CD14-positive monocyte (primary cell): ENCODE measurements around the gene SIGLEC7. TPM values are rescaled to one million over a fixed set of nuclear protein-coding genes. Genes with fewer than 3 reads are reported as not detected.

Experiments used
- DNase-seq, 3 donors: peaks; one replicate each; pipeline ENCODE4 v3.0.0-alpha.2; 2011 to 2022
- H2AFZ ChIP-seq: 2 replicates; pipeline ENCODE4 v1.6.0; 2012; ENCODE audit warnings: mild to moderate bottlenecking, low read depth, low read length, inconsistent platforms; ENCODE audit not compliant: insufficient read depth, poor library complexity, severe bottlenecking
- H3K27ac ChIP-seq, 2 donors: 1 replicate in 1 of 2; 2 replicates in 1 of 2; pipeline ENCODE4 v1.5.1; 2012 to 2013; ENCODE audit warnings: low read length in 2 of 2, control low read depth in 1 of 2, inconsistent platforms in 1 of 2, low read depth in 1 of 2, mild to moderate bottlenecking in 1 of 2
- H3K27me3 ChIP-seq, 2 donors: one replicate each; pipeline versions ENCODE4 v1.6.0 to v1.6.1; 2011 to 2013; ENCODE audit warnings: low read length in 2 of 2; ENCODE audit not compliant: control insufficient read depth in 2 of 2, insufficient read depth in 2 of 2
- H3K36me3 ChIP-seq, 2 donors: replicated peaks in 1 of 2; 1 replicate in 1 of 2; 2 replicates in 1 of 2; pipeline versions ENCODE4 v1.5.1 to v1.6.1; 2012 to 2013; ENCODE audit warnings: low read length in 2 of 2, control low read depth in 1 of 2, inconsistent platforms in 1 of 2, mild to moderate bottlenecking in 1 of 2; ENCODE audit not compliant: insufficient read depth in 2 of 2, control insufficient read depth in 1 of 2
- H3K4me1 ChIP-seq, 2 donors: 1 replicate in 1 of 2; 2 replicates in 1 of 2; pipeline versions ENCODE4 v1.5.1 to v1.6.1; 2012 to 2013; ENCODE audit warnings: low read length in 2 of 2, control low read depth in 1 of 2, inconsistent platforms in 1 of 2, mild to moderate bottlenecking in 1 of 2, moderate library complexity in 1 of 2; ENCODE audit not compliant: insufficient read depth in 2 of 2, control insufficient read depth in 1 of 2
- H3K4me2 ChIP-seq: replicated peaks from 2 replicates; pipeline ENCODE3; 2012; ENCODE audit warnings: low read length, moderate library complexity, mild to moderate bottlenecking; ENCODE audit not compliant: poor library complexity, severe bottlenecking; ENCODE audit errors: extremely low read depth
- H3K4me3 ChIP-seq, 3 experiments: fragments of 200-600 bp in 1 of 3; sonication (generic) in 1 of 3; replicated peaks in 1 of 3; 1 replicate in 2 of 3; 2 replicates in 1 of 3; pipeline ENCODE4 v1.5.1; 2011 to 2013; ENCODE audit warnings: low read length in 3 of 3, mild to moderate bottlenecking in 3 of 3, control low read depth in 2 of 3, low read depth in 2 of 3, inconsistent platforms in 1 of 3, moderate library complexity in 1 of 3
- H3K79me2 ChIP-seq: 2 replicates; pipeline ENCODE4 v1.6.0; 2012; ENCODE audit warnings: mild to moderate bottlenecking, control low read depth, inconsistent platforms, low read length, moderate library complexity; ENCODE audit not compliant: insufficient read depth
- H3K9ac ChIP-seq: 2 replicates; pipeline ENCODE4 v1.6.0; 2017; ENCODE audit warnings: low read length, mild to moderate bottlenecking; ENCODE audit not compliant: insufficient read depth, poor library complexity, severe bottlenecking
- H3K9me3 ChIP-seq, 2 donors: replicated peaks in 1 of 2; 1 replicate in 1 of 2; 2 replicates in 1 of 2; pipeline versions ENCODE4 v1.5.1 to v1.6.1; 2012 to 2013; ENCODE audit warnings: low read length in 2 of 2, control low read depth in 1 of 2; ENCODE audit not compliant: control insufficient read depth in 1 of 2, insufficient read depth in 1 of 2
- H4K20me1 ChIP-seq: 2 replicates; pipeline ENCODE4 v1.6.0; 2012; ENCODE audit warnings: mild to moderate bottlenecking, low read length, control low read depth, moderate library complexity; ENCODE audit not compliant: insufficient read depth
- H3K27ac Mint-ChIP-seq, 7 donors: one replicate each; pipeline ENCODE4 v1.8.0; 2020; ENCODE audit warnings: mild to moderate bottlenecking in 7 of 7, mixed read lengths in 7 of 7, moderate library complexity in 6 of 7, inconsistent platforms in 2 of 7
- H3K27me3 Mint-ChIP-seq, 3 donors: one replicate each; pipeline ENCODE4 v1.8.0; 2021 to 2022; ENCODE audit warnings: low read depth in 3 of 3, mild to moderate bottlenecking in 3 of 3, mixed read lengths in 3 of 3, moderate library complexity in 3 of 3, inconsistent platforms in 1 of 3
- H3K36me3 Mint-ChIP-seq, 2 donors: one replicate each; pipeline ENCODE4 v1.8.0; 2020; ENCODE audit warnings: mixed read lengths in 2 of 2, inconsistent platforms in 1 of 2, mild to moderate bottlenecking in 1 of 2
- H3K4me1 Mint-ChIP-seq: one replicate; pipeline ENCODE4 v1.8.0; 2020; ENCODE audit warnings: mild to moderate bottlenecking, mixed read lengths
- H3K4me3 Mint-ChIP-seq, 2 donors: one replicate each; pipeline ENCODE4 v1.8.0; 2020; ENCODE audit warnings: mild to moderate bottlenecking in 2 of 2, mixed read lengths in 2 of 2, moderate library complexity in 1 of 2
- H3K9me3 Mint-ChIP-seq, 7 donors: one replicate each; pipeline ENCODE4 v1.8.0; 2020 to 2022; ENCODE audit warnings: mixed read lengths in 7 of 7, mild to moderate bottlenecking in 6 of 7, moderate library complexity in 6 of 7, inconsistent platforms in 2 of 7
- CTCF ChIP-seq: fragments of 200-600 bp; IDR thresholded peaks from one replicate; pipeline ENCODE4 v1.8.0; 2022; ENCODE audit warnings: antibody characterized with exemption, mild to moderate bottlenecking
- WGBS: methylation state at CpG from one replicate; pipeline ENCODE4 v1.1.5; 2013; ENCODE audit warnings: missing lambda C conversion rate; ENCODE audit not compliant: insufficient coverage; 5-methylcytosine and 5-hydroxymethylcytosine counted together
- intact Hi-C, 2 donors: fragments of 100-400 bp; cut with micrococcal nuclease; formaldehyde crosslinking; loops; one replicate each; pipeline versions ENCODE4 v1.15.0 to v1.15.1; 2023
- polyA plus RNA-seq, 3 donors: library from polyadenylated mRNA; depleted of rRNA in 1 of 3; unstranded in 2 of 3; stranded (reverse) in 1 of 3; fragments of 300-500 nt in 2 of 3; fragments of >200 nt in 1 of 3; fragmentation: Illumina TruSeq in 2 of 3; gene quantifications; 1 replicate in 2 of 3; 2 replicates in 1 of 3; pipeline ENCODE4 v1.2.3, GENCODE V29; 2012 to 2021

Gene SIGLEC7
- polyA plus RNA-seq, 3 donors = 71.8 to 93.3 (median 82.0) TPM

GRCh38 chr19:51145916-51146493, 3.9 kb downstream of the SIGLEC7 start:
- Histone ChIP-seq H2AFZ (no peak overlapping the region), H3K9me3 (no peaks in the 10 kb centered on the region), H4K20me1 (peaks cover 13% of the 10 kb centered on the region), H3K27ac (peak overlapping the region in 1 of 2 donors; percentile 63), H3K27me3 (no peaks in the 10 kb centered on the region), H3K4me1 (peaks cover 84 to 97% of the 10 kb centered on the region in 2 donors), H3K9ac (no peak overlapping the region), H3K4me3 (no peak overlapping the region), H3K36me3 (peaks cover 22 to 42% of the 10 kb centered on the region in 2 donors), H3K4me2 (no peak overlapping the region), H3K79me2 (peaks cover 91% of the 10 kb centered on the region)
- Mint-ChIP-seq H3K27ac (peak overlapping the region in 1 of 7 donors; percentile 18), H3K36me3 (peaks cover 45 to 72% of the 10 kb centered on the region in 2 donors), H3K4me1 (peaks cover 97% of the 10 kb centered on the region), H3K4me3 (peak overlapping the region in 1 of 2 donors; percentile 2), H3K27me3 (no peaks in the 10 kb centered on the region), H3K9me3 (peaks cover 0 to under 1% (median 0%) of the 10 kb centered on the region in 7 donors)
- TF ChIP-seq CTCF = no peak
- intact Hi-C loops = loop anchor here (5.0 kb wide), 2 partner anchors 34 to 39 kb away; partner anchors contain the start of gene CTU1 (in 1 of the 2)
- no CpG with 5 or more reads among the region's 4 CpGs for WGBS
- DNase-seq = no peak

- H3K27ac Mint-ChIP-seq = peak overlapping the region in 6 of 7 donors; percentile 23 to 95 (median 66)
- H3K27me3 Mint-ChIP-seq = no peaks in the 10 kb centered on the region
- H3K4me3 ChIP-seq = peak overlapping the region in 1 of 3 experiments; percentile 10
- H3K36me3 ChIP-seq = peaks cover 28 to 50% of the 10 kb centered on the region in 2 donors
- no peak for DNase-seq
- peaks cover 49 to 72% of the 10 kb centered on the region in 2 donors for H3K36me3 Mint-ChIP-seq
- WGBS = 100% methylated on average over 3 of the region's 7 CpGs
- H3K4me3 Mint-ChIP-seq = no peak overlapping the region
- peaks cover 89% of the 10 kb centered on the region for H3K4me1 Mint-ChIP-seq
- H3K9ac ChIP-seq = no peak overlapping the region
- H3K27me3 ChIP-seq = no peaks in the 10 kb centered on the region
- H2AFZ ChIP-seq = no peak overlapping the region
- peak overlapping the region in 1 of 2 donors; percentile 63 for H3K27ac ChIP-seq
- peaks cover 76 to 95% of the 10 kb centered on the region in 2 donors for H3K4me1 ChIP-seq
- no peaks in the 10 kb centered on the region for H3K9me3 ChIP-seq
- H3K4me2 ChIP-seq = peak overlapping the region; percentile 5
- H4K20me1 ChIP-seq = peaks cover 20% of the 10 kb centered on the region
- H3K9me3 Mint-ChIP-seq = peaks cover 0 to 5% (median 0%) of the 10 kb centered on the region in 7 donors
- TF ChIP-seq CTCF = no peak
- intact Hi-C loops = loop anchor here (5.0 kb wide), 2 partner anchors 34 to 39 kb away; partner anchors contain the start of gene CTU1 (in 1 of the 2)
- H3K79me2 ChIP-seq = peaks cover 91% of the 10 kb centered on the region
Measured at GRCh38 chr19:51146751-51147150, 4.7 kb downstream of the SIGLEC7 start.
